ENCODE measurements around the gene VAMP4.

The VAMP4 gene

GRCh38 chr1:171763764-171764163, 21.9 kb upstream of the VAMP4 start:
- TF ChIP-seq CTCF (IDR thresholded peaks at IDR 0.05), result no peak
- Histone ChIP-seq H3K27ac (no peak overlapping the region), H3K4me3 (no peak overlapping the region)
- DNase-seq (ENCODE audit: low spot score), result no peak

- DNase-seq (ENCODE audit: low spot score), result no peak
- H3K27ac ChIP-seq, result no peak overlapping the region
- no peak for TF ChIP-seq CTCF (IDR thresholded peaks at IDR 0.05)
- H3K4me3 ChIP-seq, result no peak overlapping the region
These were observed 20.3 kb upstream of the VAMP4 start for GRCh38 chr1:171762143-171762563.

DNA sequence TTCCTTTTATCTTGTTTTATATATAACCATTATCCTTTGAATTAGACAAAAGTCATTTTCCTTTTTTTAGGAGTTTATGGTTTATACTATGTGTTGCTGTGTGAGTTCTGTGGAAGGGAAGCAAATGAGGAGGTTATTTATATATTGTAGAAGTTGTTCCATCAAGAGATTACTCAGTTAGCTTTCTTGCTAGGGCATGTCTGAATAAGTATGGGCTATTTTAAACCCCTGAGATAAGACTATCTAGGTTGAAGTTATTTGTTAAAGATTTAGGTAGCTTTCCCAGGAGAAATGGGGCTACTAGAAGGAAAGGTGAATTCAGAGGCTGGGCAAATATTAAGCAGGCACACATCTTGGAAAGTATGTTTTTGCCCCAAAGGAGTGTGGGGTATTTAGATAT, 16.1 kb upstream of the VAMP4 start:
- no peak for TF ChIP-seq CTCF (IDR thresholded peaks at IDR 0.05)
- H3K4me3 ChIP-seq, result no peak overlapping the region
- no peak for DNase-seq (ENCODE audit: low spot score)
- H3K27ac ChIP-seq, result no peak overlapping the region

DNA sequence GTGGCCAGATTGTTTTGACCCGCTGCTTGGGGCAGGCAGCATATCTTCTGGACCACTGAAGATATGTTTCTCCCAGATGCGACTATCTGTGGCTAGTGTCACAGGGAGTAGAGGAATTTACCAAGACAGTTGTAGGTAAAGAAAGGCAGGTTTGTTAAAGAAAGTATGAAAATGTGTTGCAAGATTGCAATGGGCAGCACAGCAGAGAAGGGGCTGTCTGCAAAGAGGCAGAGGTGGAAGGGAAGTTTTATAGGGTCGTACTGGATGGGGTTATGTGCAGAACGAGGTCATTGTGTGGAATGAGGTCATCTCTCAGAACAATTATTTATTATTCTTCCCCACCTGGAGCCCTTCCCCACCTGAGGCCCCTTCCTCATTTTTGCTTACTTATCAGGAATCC, 15.0 kb upstream of the VAMP4 start:
- TF ChIP-seq CTCF (IDR thresholded peaks at IDR 0.05), result no peak
- Histone ChIP-seq H3K27ac (no peak overlapping the region), H3K4me3 (no peak overlapping the region)
- DNase-seq (ENCODE audit: low spot score), result no peak

DNA sequence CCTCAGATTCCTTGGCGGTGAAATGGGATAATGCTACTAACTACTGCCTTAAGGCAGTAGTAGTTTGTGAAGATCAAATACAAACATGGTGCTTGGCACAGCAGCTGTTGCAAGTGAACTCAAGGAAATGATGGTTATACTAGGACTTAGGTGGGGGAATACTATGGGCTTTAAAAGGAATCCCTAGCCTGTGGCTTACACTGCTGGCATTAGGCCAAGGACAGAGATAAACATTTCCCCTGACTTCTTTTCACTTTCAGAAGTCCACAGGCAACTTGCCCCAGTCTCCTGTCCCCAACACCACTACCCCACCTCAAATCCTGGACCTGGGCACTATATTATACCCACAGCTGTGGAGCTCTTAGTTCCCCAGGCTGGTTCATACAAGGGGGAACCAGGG, 13.1 kb upstream of the VAMP4 start:
- Histone ChIP-seq H3K4me3 (no peak overlapping the region), H3K27ac (no peak overlapping the region)
- no peak for TF ChIP-seq CTCF (IDR thresholded peaks at IDR 0.05)
- no peak for DNase-seq (ENCODE audit: low spot score)

- Histone ChIP-seq H3K27ac (no peak overlapping the region), H3K4me3 (no peak overlapping the region)
- DNase-seq (ENCODE audit: low spot score), result no peak
- TF ChIP-seq CTCF (IDR thresholded peaks at IDR 0.05), result no peak
These were observed 12.5 kb upstream of the VAMP4 start for GRCh38 chr1:171754353-171754705.

DNA sequence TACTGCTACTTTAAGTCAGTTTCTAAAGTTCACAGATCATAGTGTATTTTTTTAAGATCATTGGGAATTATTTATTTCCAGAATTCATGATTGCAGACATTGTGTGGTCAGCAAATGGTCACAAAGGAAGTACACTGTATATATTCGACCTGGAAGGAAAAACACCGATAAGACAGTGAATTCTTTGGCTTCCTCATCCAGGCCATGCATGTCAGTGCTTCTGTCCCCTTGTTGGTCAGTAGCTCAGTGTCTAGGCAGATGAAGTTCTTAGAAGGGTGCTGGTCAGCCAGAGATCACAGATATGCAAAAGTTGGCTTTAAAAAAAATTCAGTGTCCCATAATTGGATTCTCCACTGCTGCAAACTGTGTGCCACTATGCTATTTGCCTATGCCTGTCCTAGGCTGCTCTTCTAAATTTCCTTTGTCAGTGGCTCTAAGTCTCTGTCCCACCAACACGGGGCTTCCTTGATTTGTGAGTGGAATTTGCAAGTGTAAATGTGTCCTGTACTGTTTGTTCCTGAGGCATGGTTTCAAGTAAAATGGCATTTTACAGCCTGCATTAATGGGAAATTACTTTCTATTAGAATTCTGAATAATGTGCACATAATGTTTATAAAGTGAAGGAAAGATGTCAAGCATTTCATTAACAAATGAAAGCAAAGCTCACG, 12.0 kb upstream of the VAMP4 start:
- no peak for DNase-seq (ENCODE audit: low spot score)
- no peak for TF ChIP-seq CTCF (IDR thresholded peaks at IDR 0.05)
- Histone ChIP-seq H3K4me3 (no peak overlapping the region), H3K27ac (no peak overlapping the region)
